Dedifferentiated amniotic fluid mesenchymal stem cell (primary cell): ENCODE results near the gene IFI30.
A peak's percentile ranks its signal among the peaks of the same experiment; 100 is the strongest.

ENCODE experiments used
- DNase-seq: peaks from one replicate; pipeline ENCODE4 v3.0.0-alpha.2; 2016; ENCODE audit errors: extremely low spot score

The IFI30 gene

GRCh38 chr19:18171605-18172327 is 1.8 kb upstream of the IFI30 start:
- DNase-seq, result no peak

DNA sequence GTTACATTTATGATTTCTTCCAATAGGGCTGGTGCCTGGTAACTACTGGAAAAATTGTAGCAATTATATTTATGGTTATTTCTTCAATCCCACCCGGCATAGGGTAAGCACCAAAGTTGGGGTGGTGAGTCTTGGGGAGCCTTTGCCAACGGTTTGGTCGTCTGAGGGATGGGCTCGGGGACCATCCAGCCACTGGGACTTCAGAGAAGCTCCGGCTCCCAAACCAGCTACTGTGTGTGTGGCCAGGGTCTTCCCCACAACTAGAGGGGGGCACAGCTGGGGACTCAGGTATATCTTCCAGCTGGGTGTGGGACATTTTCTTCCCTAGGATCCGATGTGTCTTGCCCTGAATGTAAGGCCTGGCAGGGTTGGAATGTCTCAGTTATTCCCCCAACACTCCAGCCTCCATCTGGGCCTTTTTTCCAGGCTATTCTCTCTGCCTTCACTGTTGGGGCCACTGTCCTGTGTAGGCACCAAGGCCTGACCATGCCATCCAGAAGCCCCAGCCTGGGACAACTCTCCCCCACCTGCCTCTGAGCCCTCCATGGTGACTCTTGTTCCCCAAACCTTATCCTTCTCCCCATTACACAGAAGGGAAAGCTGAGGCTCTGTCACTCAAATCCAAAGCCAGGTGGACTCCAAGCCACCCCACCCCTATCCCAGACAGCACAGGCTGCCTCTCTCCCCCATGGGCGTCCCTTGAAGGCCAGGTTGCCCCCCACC is 1.1 kb upstream of the IFI30 start:
- no peak for DNase-seq

- no peak for DNase-seq
Observed at GRCh38 chr19:18173054-18173571, 500 bp upstream of the IFI30 start.

GRCh38 chr19:18174983-18175382 is 1.4 kb downstream of the IFI30 start:
- DNase-seq, result no peak

- no peak for DNase-seq
Observed at GRCh38 chr19:18176367-18177310, 3.0 kb downstream of the IFI30 start.

DNA sequence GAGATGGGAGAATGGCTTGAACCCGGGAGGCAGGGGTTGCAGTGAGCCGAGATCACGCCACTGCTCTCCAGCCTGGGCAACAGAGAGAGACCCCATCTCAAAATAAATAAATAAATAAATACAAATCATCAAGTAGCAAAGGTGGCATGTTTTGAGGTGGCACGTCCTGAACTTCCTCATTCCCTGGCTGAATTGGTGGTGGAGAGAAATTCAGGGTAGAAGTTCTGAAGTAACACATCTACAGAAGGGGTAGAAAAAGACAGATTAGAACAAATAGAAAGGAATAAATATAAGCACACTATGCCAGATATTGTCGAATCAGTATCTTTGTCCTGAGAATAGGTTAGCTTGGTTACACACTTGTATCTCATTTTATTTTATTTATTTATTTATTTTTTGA is 6.3 kb downstream of the IFI30 start:
- DNase-seq, result no peak

DNA sequence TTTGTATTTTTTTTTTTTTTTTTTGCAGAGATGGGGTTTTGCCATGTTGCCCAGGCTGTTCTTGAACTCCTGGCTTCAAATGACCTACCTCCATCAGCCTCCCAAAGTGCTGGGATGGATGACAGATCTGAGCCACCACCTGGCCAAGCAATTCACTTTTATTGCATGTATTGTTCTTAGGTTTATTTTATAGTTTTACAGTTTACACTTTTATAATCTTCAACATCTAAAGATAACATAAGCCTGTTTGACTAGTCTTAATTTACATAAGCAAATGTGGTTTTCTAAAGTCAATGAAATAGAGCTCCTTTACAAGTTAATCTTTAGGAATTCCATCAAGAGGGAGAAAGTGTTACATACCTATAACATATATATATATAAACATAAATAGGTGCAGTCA is 9.9 kb downstream of the IFI30 start:
- no peak for DNase-seq

- DNase-seq, result no peak
Observed at GRCh38 chr19:18185538-18185937, 11.9 kb downstream of the IFI30 start.

- DNase-seq, result no peak
Observed at GRCh38 chr19:18190278-18190677, 16.7 kb downstream of the IFI30 start.

- DNase-seq, result no peak
Observed at GRCh38 chr19:18191640-18192062, 18.0 kb downstream of the IFI30 start.

DNA sequence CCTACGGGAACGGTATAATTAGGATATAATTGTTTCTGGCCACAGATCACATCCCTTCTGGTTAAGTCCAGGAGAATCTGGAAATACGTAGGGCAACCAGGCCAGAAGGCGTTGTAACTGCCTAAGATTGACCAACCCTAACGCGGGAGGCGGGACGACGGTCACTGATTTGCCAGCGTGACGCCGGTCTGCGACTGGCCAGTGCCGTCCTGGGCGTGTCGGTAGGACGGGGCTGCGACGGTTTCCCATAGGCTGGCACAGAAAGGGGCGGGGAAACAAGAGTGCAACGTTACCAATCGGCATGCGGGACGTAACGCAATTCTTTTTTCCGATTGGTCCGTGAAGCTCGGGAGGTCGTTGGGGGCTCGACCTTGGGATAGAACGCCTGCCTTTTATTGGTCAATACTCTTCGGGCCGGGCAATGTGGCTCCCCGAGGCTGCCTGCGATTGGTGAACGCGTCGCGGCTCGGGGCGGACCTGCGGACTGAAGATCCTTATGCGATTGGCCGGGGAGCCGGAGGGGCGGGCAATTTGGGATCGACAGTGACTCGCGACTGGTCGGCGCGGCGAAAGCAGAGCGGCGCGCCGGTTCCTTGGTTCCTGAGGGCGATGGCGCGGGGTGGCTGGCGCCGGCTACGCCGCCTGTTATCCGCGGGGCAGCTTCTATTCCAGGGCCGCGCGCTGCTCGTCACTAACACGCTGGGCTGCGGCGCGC is 19.2 kb downstream of the IFI30 start, which contains the start of gene MPV17L2:
Gene MPV17L2, plus strand, starts transcription at position 546 of the 715 bp plus-strand sequence. Its CDS starts 64 bp downstream, at position 610.
- DNase-seq, result peak; percentile 100

DNA sequence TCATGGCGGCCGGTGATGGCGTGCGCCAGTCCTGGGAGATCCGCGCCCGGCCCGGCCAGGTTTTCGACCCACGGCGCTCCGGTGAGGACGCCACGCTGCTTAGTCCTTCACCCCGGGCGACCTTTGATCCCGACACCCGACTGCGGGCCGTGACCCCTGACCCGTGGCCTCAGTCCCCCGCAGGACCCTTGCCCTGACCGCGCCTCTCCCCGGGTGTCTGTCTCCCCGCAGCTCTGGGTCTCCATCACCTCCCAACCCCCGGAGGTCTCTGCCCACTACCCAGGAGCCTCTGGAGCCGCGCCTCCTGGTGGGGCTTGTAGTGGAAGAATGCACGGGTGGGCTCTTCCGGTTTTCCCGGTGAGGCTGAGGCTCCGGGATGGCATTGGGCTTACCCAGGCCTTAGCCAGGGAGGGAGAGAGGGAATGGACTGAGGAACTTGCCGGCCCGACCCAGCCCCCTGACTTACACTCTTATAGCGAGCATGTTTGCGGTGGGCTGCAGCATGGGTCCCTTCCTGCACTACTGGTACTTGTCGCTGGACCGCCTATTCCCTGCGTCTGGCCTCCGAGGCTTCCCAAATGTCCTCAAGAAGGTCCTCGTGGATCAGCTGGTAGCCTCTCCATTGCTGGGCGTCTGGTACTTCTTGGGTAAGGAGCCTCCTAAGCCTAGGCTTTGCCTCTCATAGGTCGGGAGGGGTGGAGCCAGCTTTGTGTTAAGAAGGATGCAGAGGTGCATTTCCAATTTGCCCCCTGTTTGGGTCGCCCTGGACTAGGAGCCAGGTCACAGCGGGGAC is 20.0 kb downstream of the IFI30 start:
- DNase-seq, result no peak

GRCh38 chr19:18194181-18194530 is 20.5 kb downstream of the IFI30 start:
- no peak for DNase-seq

GRCh38 chr19:18194554-18195238 is 21.1 kb downstream of the IFI30 start:
- DNase-seq, result no peak

DNA sequence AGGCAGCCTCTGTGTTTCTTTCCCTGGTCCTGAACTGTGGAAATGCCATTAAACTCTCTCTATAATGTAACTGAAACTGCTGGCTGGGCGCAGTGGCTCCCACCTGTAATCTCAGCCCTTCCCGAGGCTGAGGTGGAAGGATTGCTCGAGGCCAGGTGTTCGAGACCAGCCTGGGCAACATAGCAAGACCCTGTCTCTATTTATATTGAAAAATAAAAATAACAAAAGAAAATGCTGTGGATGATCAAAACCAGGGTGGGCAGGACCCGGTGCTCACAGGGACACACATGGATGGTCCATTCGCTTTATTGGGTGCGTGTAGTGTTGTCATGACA is 22.9 kb downstream of the IFI30 start:
- DNase-seq, result no peak

DNA sequence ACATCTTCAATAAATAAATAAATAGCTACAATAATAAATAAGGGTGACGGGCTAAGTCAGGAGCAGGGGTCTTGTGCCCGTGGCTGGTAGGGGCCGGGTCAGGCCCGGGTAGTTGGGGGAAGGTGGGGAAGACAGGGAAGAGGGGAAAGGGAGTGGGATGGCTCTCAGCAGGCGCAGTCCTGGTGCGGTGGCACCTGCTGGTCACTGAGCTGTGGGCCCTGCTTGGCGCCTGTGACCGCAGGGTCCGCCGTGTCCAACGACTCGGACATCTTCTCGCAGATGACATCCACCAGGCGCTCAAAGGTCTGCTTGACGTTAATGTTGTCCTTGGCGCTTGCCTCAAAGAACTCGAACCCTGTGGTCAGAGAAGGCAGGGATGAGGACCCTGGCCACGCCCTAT is 23.7 kb downstream of the IFI30 start:
- no peak for DNase-seq

GRCh38 chr19:18197941-18198340 is 24.3 kb downstream of the IFI30 start:
- DNase-seq, result no peak

- DNase-seq, result no peak
Observed at GRCh38 chr19:18198374-18198773, 24.8 kb downstream of the IFI30 start.

- DNase-seq, result no peak
Observed at GRCh38 chr19:18202397-18202777, 28.8 kb downstream of the IFI30 start.

- no peak for DNase-seq
Observed at GRCh38 chr19:18202778-18203407, 29.3 kb downstream of the IFI30 start.
